ENCODE results near the gene MRFAP1L1.

DNA sequence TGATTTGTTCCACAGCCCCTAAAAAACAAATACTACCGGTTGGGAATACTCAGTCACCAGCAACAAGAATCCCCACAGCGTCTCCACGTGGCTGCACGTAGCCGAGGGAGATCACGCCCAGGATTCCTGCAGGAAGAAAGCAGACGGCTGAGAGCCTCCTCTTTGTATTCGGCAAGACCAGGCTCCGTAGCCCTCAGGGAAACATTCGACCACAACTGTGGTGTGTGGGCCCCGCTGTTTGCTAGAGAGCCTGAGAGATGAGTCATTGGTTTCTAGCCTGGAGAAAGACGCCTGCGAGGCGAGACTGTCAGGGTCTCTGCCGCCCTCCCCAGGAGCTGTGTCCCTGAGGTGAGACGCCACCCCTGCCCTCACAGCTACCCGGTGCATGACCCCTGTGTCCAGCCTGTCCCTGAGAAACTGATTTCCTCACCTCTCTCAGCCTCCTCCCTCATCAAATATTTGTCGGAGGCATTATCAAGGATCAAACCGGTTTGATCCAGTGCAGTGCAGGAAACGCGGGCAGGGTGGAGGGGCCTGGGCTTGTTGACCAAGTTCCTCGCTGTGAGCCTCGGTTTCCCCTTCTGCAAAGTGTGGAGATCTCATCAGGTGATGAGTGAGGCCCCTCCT, 20.7 kb downstream of the MRFAP1L1 start:
- no peak for TF ChIP-seq CTCF (IDR thresholded peaks at IDR 0.05)
- no peak for TF ChIP-seq EP300 (IDR thresholded peaks at IDR 0.05)
